ENCODE results near the gene DCAF16. TPM values are rescaled to one million over a fixed set of nuclear protein-coding genes. Genes with fewer than 3 reads are reported as not detected.

Gene DCAF16
- total RNA-seq, 1 donor from 2014 or later, result 75.8 TPM

DNA sequence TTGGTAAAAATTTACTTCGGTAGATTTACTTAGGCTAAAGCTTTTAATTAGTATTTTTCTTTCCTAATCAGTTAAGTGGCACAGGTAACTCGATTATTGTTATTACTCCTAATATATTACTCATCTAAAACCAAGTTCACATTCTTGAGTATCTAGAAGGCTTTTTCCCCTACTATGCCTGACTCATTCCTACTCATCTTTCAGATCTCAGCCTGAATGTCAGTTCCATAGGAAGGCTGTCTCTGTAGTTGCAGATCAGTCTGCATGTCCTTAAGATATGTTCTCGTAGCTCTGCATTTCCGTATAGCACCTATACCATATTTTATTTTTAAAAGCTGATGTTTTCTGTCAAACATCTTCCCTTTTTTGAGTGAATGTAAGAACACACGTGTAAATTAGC, 23.2 kb downstream of the DCAF16 start:
- TF ChIP-seq EZH2 (IDR thresholded peaks at IDR 0.05), result no peak
- no peak for TF ChIP-seq EZH2phosphoT487 (IDR thresholded peaks at IDR 0.05)
- TF ChIP-seq, protein P1, sequence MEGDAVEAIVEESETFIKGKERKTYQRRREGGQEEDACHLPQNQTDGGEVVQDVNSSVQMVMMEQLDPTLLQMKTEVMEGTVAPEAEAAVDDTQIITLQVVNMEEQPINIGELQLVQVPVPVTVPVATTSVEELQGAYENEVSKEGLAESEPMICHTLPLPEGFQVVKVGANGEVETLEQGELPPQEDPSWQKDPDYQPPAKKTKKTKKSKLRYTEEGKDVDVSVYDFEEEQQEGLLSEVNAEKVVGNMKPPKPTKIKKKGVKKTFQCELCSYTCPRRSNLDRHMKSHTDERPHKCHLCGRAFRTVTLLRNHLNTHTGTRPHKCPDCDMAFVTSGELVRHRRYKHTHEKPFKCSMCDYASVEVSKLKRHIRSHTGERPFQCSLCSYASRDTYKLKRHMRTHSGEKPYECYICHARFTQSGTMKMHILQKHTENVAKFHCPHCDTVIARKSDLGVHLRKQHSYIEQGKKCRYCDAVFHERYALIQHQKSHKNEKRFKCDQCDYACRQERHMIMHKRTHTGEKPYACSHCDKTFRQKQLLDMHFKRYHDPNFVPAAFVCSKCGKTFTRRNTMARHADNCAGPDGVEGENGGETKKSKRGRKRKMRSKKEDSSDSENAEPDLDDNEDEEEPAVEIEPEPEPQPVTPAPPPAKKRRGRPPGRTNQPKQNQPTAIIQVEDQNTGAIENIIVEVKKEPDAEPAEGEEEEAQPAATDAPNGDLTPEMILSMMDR (IDR thresholded peaks at IDR 0.05), result no peak
- Mint-ChIP-seq H3K36me3 (peaks cover 3% of the 10 kb centered on the region), H3K9me3 (no peaks in the 10 kb centered on the region), H3K4me1 (peaks cover under 1% of the 10 kb centered on the region), H3K27me3 (ENCODE audit: insufficient read depth, low read depth) (peaks cover 2% of the 10 kb centered on the region), H3K27ac (no peak overlapping the region), H3K4me3 (no peak overlapping the region)
- no peaks in the 10 kb centered on the region for H3K9me3 ChIP-seq (ENCODE audit: low read depth)
- H3K27me3 ChIP-seq, result peaks cover 18% of the 10 kb centered on the region
- peaks cover 5% of the 10 kb centered on the region for H4K20me1 ChIP-seq (ENCODE audit: low read depth)
- H3K79me2 ChIP-seq (ENCODE audit: low read depth), result no peaks in the 10 kb centered on the region
- no peak overlapping the region for H3K4me2 ChIP-seq
- H3K27ac ChIP-seq, result no peak overlapping the region
- H3K9ac ChIP-seq, result no peak overlapping the region
- H3K4me1 ChIP-seq, result peaks cover 6% of the 10 kb centered on the region
- no peaks in the 10 kb centered on the region for H3F3A ChIP-seq (ENCODE audit: low read depth)
- H3K36me3 ChIP-seq, result peaks cover 12% of the 10 kb centered on the region
- no peak for DNase-seq (ENCODE audit: low spot score)
- H2AFZ ChIP-seq (replicated peaks), result no peak overlapping the region
- no peak overlapping the region for H3K4me3 ChIP-seq

DNA sequence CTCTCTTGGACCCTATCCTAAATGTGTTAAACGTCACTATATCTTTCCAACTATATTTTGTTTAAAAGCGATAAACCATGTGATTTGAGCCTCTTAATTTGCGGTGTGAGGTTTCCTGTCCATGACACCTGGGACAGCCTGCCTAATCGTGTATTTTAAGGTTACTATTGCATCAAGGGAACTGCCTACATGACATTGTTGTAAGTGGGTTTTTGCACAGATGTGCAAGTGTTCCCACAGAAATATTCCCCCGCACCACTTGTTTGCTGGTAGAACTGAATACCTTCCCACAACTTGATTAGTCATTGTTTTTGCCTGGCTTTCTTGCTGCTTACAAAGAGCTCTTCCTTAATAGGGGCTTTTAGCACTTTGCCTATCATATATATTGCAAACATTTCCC, 24.0 kb downstream of the DCAF16 start:
- Mint-ChIP-seq H3K4me1 (peaks cover 8% of the 10 kb centered on the region), H3K9me3 (no peaks in the 10 kb centered on the region), H3K27ac (no peak overlapping the region), H3K27me3 (ENCODE audit: insufficient read depth, low read depth) (peaks cover 8% of the 10 kb centered on the region), H3K36me3 (no peaks in the 10 kb centered on the region), H3K4me3 (no peak overlapping the region)
- Histone ChIP-seq H3K9ac (no peak overlapping the region), H3K79me2 (ENCODE audit: low read depth) (no peaks in the 10 kb centered on the region), H3K4me3 (no peak overlapping the region), H4K20me1 (ENCODE audit: low read depth) (peaks cover 8% of the 10 kb centered on the region), H3K36me3 (peaks cover 8% of the 10 kb centered on the region), H3F3A (ENCODE audit: low read depth) (no peaks in the 10 kb centered on the region), H3K4me1 (peaks cover 13% of the 10 kb centered on the region), H3K4me2 (no peak overlapping the region), H3K27ac (no peak overlapping the region), H3K27me3 (peaks cover 25% of the 10 kb centered on the region), H2AFZ (replicated peaks) (no peak overlapping the region), H3K9me3 (ENCODE audit: low read depth) (no peaks in the 10 kb centered on the region)
- no peak for TF ChIP-seq EZH2phosphoT487 (IDR thresholded peaks at IDR 0.05)
- TF ChIP-seq, protein P1 (IDR thresholded peaks at IDR 0.05), result no peak
- no peak for TF ChIP-seq EZH2 (IDR thresholded peaks at IDR 0.05)
- no peak for DNase-seq (ENCODE audit: low spot score)

DNA sequence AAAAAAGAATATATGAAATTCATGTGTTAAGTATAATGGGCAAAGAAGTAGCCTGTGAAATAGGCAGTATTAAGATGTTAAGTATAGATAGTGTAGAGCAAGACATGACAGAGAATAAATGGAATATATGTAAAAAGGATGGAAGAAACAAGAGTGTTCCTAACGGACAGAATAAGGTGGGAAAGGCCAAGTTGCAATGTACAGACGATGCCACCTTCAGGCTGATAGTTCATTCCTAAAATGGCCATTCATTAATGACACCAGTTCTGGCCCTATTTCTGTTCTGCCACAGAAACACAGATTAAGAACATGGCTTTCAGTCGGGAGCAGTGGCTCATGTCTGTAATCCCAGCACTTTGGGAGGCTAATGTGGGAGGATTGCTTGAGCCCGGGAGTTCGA, 24.7 kb downstream of the DCAF16 start:
- Histone ChIP-seq H3F3A (ENCODE audit: low read depth) (no peaks in the 10 kb centered on the region), H3K9ac (no peak overlapping the region), H3K4me1 (peaks cover 18% of the 10 kb centered on the region), H3K27ac (no peak overlapping the region), H3K79me2 (ENCODE audit: low read depth) (no peaks in the 10 kb centered on the region), H3K27me3 (peaks cover 32% of the 10 kb centered on the region), H3K4me2 (no peak overlapping the region), H3K4me3 (no peak overlapping the region), H4K20me1 (ENCODE audit: low read depth) (peaks cover 8% of the 10 kb centered on the region), H2AFZ (replicated peaks) (no peak overlapping the region), H3K9me3 (ENCODE audit: low read depth) (no peaks in the 10 kb centered on the region), H3K36me3 (peaks cover 1% of the 10 kb centered on the region)
- Mint-ChIP-seq H3K4me1 (peaks cover 8% of the 10 kb centered on the region), H3K4me3 (no peak overlapping the region), H3K9me3 (no peaks in the 10 kb centered on the region), H3K27me3 (ENCODE audit: insufficient read depth, low read depth) (peaks cover 11% of the 10 kb centered on the region), H3K27ac (no peak overlapping the region), H3K36me3 (no peaks in the 10 kb centered on the region)
- no peak for TF ChIP-seq EZH2phosphoT487 (IDR thresholded peaks at IDR 0.05)
- TF ChIP-seq EZH2 (IDR thresholded peaks at IDR 0.05), result no peak
- TF ChIP-seq, protein P1 (IDR thresholded peaks at IDR 0.05), result peak; percentile 16
- DNase-seq (ENCODE audit: low spot score), result no peak

Measured in neural progenitor cell (in vitro differentiated cells).